Fibroblast of lung (primary cell): ENCODE measurements around the gene RNFT1.
"Not testable (repeated sequence)": the region's sequence is repeated elsewhere in the genome, so short reads cannot be mapped to it uniquely, and the experiment has no call there.

Experiments
- EZH2 ChIP-seq: IDR thresholded peaks from 2 replicates; pipeline ENCODE4 v1.5.1; 2012; ENCODE audit warnings: low read length, control low read depth, mild to moderate bottlenecking; ENCODE audit errors: missing control alignments
- TF ChIP-seq, protein P1 (sequence below), 2 donors: IDR thresholded peaks in 1 of 2; conservative IDR thresholded peaks in 1 of 2; 1 replicate in 1 of 2; 2 replicates in 1 of 2; pipeline ENCODE4 v1.5.1; 2011 to 2012; ENCODE audit warnings: low read length in 2 of 2, control low read depth in 1 of 2, inconsistent platforms in 1 of 2, low read depth in 1 of 2, mild to moderate bottlenecking in 1 of 2

DNA sequence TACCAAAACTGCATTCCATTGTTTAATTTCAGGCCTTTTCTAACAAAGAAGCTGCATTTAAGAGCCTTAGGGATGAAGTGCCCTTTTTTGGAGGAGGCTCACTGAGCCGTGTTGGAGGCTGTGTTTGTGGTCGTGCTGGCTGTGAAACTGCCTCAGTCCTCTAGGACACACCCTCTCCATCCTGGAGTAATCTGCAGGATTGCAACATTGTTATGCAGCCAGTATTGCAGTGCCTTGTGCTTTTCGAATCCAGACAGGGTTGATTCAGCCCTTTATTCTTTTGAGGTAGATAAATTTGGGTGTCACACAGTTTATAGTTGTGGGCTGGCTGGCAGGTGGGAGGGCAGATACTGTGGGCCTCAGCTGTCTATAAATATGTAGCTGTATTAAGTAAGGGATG is 33.8 kb downstream of the RNFT1 start:
- TF ChIP-seq EZH2, result not testable (repeated sequence)
- TF ChIP-seq, protein P1, sequence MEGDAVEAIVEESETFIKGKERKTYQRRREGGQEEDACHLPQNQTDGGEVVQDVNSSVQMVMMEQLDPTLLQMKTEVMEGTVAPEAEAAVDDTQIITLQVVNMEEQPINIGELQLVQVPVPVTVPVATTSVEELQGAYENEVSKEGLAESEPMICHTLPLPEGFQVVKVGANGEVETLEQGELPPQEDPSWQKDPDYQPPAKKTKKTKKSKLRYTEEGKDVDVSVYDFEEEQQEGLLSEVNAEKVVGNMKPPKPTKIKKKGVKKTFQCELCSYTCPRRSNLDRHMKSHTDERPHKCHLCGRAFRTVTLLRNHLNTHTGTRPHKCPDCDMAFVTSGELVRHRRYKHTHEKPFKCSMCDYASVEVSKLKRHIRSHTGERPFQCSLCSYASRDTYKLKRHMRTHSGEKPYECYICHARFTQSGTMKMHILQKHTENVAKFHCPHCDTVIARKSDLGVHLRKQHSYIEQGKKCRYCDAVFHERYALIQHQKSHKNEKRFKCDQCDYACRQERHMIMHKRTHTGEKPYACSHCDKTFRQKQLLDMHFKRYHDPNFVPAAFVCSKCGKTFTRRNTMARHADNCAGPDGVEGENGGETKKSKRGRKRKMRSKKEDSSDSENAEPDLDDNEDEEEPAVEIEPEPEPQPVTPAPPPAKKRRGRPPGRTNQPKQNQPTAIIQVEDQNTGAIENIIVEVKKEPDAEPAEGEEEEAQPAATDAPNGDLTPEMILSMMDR (conservative IDR thresholded peaks at IDR 0.05 in 1 of 2, IDR thresholded peaks at IDR 0.05 in 1 of 2; ENCODE audit: low read depth in 1 of 2, low read length in 2 of 2), result not testable (repeated sequence)
